Measurements from ENCODE around the gene ITGAV.

DNA sequence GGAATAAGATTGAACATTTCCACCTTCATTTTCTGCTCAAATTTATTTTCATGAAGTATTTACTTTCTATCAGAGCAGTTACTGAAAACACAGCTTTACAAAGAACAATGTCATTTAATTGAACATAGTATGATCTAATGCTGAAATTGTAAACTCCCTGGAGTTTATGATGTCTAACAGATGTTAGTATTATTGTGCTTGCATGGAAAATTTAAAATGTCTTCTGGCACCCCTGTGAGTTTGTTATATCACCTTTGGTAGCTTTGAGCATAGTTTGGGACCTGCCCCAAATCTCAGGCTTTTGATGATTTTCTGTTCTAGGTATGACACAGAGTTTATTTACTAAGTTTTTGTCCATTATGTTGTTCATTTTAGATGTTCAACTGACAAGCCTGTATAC lies 132.1 kb downstream of the ITGAV start:
- TF ChIP-seq MAFK (IDR thresholded peaks at IDR 0.05; ENCODE audit: low read depth, low read length): no peak
- TF ChIP-seq, protein P1, sequence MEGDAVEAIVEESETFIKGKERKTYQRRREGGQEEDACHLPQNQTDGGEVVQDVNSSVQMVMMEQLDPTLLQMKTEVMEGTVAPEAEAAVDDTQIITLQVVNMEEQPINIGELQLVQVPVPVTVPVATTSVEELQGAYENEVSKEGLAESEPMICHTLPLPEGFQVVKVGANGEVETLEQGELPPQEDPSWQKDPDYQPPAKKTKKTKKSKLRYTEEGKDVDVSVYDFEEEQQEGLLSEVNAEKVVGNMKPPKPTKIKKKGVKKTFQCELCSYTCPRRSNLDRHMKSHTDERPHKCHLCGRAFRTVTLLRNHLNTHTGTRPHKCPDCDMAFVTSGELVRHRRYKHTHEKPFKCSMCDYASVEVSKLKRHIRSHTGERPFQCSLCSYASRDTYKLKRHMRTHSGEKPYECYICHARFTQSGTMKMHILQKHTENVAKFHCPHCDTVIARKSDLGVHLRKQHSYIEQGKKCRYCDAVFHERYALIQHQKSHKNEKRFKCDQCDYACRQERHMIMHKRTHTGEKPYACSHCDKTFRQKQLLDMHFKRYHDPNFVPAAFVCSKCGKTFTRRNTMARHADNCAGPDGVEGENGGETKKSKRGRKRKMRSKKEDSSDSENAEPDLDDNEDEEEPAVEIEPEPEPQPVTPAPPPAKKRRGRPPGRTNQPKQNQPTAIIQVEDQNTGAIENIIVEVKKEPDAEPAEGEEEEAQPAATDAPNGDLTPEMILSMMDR (conservative IDR thresholded peaks at IDR 0.05; ENCODE audit: low read depth, low read length): no peak
- no peak for TF ChIP-seq MXI1 (IDR thresholded peaks at IDR 0.05; ENCODE audit: borderline replicate concordance, low read depth, low read length)
